Measurements from ENCODE around the gene DYDC2.

DYDC2 gene, protein sequence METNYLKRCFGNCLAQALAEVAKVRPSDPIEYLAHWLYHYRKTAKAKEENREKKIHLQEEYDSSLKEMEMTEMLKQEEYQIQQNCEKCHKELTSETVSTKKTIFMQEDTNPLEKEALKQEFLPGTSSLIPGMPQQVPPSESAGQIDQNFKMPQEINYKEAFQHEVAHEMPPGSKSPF

DNA sequence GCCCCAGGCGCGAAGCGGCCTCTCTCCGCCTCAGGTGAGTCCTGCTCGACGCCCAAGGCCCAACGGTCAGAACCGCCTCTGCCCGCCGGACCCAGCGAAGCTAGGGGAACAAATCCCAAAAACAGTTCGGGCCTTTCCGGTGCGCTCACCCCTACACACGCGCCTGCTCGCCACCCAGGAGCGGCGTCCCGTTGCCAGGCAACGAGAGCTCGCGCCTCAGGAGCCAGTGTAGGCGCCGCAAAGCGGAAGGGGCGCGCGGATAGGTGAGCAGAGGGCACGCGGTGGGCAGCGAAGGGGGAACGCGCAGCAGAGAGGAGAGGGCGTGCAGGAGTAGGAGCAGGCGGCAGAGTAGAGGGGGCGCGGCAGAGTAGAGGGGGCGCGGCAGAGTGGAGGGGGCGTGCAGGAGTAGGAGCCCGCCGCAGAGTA, at the start of gene DYDC2, which contains the start of gene DYDC1:
Gene DYDC2, plus strand, starts transcription at position 219 of the 426 bp plus-strand sequence. CDS start 5,663 bp downstream, outside the sequence.
Gene DYDC1, minus strand, starts transcription at position 193 of the 426 bp plus-strand sequence. CDS start 4,154 bp downstream, outside the sequence.
- no peak within 1 kb of the TSS for H3K4me3 ChIP-seq (ENCODE audit: low read depth, low read length)
- TF ChIP-seq, protein P1, sequence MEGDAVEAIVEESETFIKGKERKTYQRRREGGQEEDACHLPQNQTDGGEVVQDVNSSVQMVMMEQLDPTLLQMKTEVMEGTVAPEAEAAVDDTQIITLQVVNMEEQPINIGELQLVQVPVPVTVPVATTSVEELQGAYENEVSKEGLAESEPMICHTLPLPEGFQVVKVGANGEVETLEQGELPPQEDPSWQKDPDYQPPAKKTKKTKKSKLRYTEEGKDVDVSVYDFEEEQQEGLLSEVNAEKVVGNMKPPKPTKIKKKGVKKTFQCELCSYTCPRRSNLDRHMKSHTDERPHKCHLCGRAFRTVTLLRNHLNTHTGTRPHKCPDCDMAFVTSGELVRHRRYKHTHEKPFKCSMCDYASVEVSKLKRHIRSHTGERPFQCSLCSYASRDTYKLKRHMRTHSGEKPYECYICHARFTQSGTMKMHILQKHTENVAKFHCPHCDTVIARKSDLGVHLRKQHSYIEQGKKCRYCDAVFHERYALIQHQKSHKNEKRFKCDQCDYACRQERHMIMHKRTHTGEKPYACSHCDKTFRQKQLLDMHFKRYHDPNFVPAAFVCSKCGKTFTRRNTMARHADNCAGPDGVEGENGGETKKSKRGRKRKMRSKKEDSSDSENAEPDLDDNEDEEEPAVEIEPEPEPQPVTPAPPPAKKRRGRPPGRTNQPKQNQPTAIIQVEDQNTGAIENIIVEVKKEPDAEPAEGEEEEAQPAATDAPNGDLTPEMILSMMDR (IDR thresholded peaks at IDR 0.05; ENCODE audit: borderline replicate concordance, insufficient read depth, low read depth, low read length), result no peak

DNA sequence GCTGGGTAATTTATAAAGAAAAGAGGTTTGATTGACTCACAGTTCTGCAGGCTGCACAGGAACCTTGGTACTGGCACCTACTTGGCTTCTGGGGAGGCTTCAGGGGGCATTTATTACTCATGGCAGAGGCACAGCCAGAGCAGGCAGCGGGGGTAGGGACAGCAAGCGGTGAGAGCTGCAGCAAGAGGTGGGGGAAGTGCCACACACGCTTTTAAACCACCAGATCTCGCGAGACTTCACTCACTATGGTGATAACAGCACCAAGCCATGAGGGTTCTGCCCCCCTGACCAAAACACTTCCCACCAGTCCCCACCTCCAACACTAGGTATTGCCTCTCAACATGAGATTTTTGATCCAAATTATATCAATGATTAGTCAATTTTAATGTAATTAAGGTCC, 43.1 kb upstream of the DYDC2 start:
- H3K4me3 ChIP-seq (ENCODE audit: low read depth, low read length), result no peak overlapping the region
- TF ChIP-seq, protein P1 (IDR thresholded peaks at IDR 0.05; ENCODE audit: borderline replicate concordance, insufficient read depth, low read depth, low read length), result no peak

DNA sequence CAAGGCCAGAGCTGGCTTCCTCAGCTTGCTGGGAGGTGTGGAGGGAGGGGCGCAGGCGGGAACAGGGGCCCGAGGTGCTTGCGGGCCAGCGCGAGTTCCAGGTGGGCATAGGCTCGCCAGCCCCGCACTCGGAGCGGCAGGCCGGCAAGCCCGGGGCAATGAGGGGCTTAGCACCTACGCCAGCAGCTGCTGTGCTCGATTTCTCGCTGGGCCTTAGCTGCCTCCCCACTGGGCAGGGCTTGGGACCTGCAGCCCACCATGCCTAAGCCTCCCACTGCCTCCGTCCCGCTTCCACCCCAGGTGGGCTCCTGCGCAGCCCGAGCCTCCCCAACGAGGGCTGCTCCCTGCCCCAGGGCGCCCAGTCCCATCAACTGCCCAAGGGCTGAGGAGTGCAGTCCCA, 41.2 kb upstream of the DYDC2 start:
- H3K4me3 ChIP-seq (ENCODE audit: low read depth, low read length), result no peak overlapping the region
- TF ChIP-seq, protein P1 (IDR thresholded peaks at IDR 0.05; ENCODE audit: borderline replicate concordance, insufficient read depth, low read depth, low read length), result no peak

DNA sequence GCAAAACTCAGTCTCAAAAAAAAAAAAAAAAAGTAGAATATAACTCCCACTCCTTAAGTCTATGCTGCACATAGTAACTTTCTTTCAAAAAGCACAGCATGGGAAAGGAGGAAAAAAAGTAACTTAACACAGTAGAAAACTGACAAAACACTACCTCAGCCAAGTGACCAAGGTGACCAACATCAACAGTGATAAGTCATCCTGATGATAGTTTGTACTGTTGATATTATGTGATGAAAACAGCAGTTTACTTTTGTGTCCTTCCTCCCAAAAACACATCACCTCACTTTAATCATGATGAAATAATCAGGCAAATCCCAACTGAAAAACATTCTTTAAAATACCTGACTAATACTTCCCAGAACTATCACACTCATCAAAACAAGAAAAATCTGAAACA, 37.8 kb upstream of the DYDC2 start:
- TF ChIP-seq, protein P1 (IDR thresholded peaks at IDR 0.05; ENCODE audit: borderline replicate concordance, insufficient read depth, low read depth, low read length), result no peak
- no peak overlapping the region for H3K4me3 ChIP-seq (ENCODE audit: low read depth, low read length)

DNA sequence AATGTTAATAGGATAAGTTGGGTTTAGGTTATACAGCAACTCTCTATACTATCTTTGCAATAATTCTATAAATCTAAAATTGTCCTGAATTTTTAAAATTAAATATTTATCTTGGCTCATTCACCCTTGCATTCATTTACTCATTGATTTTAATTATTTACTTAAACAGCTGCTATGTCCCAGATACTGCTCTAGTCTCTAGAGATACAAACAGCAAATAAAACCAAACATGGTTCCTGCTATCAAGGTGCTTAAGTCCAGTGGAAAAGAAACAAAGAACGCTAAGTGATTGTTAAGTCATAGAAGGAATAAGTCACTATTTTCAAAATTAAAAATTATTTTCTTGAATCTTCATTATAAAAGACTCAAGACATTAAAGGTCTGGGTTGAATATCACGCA, 37.3 kb upstream of the DYDC2 start:
- H3K4me3 ChIP-seq (ENCODE audit: low read depth, low read length), result no peak overlapping the region

DNA sequence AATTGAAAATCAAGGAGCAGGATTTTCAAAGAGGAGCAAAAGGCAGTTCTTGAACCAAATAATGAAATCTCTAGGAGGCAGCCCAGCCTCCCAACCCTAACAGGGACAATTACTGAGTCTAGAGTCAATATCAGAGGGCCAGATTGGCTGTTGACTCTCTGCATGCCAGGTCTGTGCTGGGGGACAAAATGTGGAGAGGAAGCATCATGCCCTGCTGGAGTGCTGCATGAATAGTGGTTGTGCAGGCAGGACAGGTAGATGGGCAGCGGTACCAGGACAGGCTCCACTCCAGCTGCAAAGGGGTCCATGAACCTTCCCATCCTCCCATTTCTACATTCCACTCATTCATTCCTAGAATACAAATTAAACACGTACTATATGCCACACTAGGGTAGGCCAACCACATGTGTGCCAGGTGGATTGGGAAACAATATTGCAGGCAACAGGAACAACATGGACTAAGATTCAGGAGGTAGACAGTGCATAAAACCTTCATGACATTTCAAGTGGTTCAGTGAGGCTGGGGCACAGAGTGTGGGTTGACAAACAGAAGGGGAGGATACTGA, 36.8 kb upstream of the DYDC2 start:
- TF ChIP-seq, protein P1 (IDR thresholded peaks at IDR 0.05; ENCODE audit: borderline replicate concordance, insufficient read depth, low read depth, low read length), result no peak

More for the DNA sequence above, 37.3 kb upstream of the DYDC2 start:
- TF ChIP-seq, protein P1 (IDR thresholded peaks at IDR 0.05; ENCODE audit: borderline replicate concordance, insufficient read depth, low read depth, low read length), result no peak

DNA sequence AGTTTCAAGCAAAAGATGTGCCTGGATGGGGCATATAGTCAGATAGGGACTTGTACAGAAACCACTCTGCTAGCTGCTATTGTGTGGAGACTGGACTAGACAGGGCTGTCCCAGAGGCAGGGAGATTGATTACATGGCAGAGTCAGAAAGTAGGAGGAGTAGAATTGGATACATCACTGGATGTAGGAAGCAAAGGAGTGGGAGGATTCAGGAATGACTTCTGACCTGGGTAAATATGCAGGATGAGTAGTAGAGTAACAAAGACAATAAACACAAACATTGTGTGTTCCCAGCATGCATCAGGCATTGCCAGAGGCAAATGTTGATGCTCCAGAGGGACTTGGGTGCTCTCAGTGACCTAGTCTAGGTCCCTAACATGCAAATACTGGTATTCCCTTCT, 36.2 kb upstream of the DYDC2 start:
- no peak overlapping the region for H3K4me3 ChIP-seq (ENCODE audit: low read depth, low read length)
- TF ChIP-seq, protein P1 (IDR thresholded peaks at IDR 0.05; ENCODE audit: borderline replicate concordance, insufficient read depth, low read depth, low read length), result no peak

More for the DNA sequence above, 36.8 kb upstream of the DYDC2 start:
- H3K4me3 ChIP-seq (ENCODE audit: low read depth, low read length), result no peak overlapping the region

All from GM12875 (cell line).